Hepatocyte (in vitro differentiated cells): Measurements from ENCODE around the gene UBR3. TPM values are rescaled to one million over a fixed set of nuclear protein-coding genes. Genes with fewer than 3 reads are reported as not detected.

Experiments
- DNase-seq: peaks from one replicate; pipeline ENCODE4 v3.0.0-alpha.2; 2016; ENCODE audit warnings: low spot score
- H2AFZ ChIP-seq: fragments of 200-600 bp; sonication (generic); 2 replicates; pipeline ENCODE4 v1.6.0; 2016; ENCODE audit warnings: antibody characterized with exemption, mild to moderate bottlenecking
- H3K27ac ChIP-seq: fragments of 200-600 bp; sonication (generic); 2 replicates; pipeline ENCODE4 v1.5.1; 2016; ENCODE audit warnings: mild to moderate bottlenecking
- H3K27me3 ChIP-seq: fragments of 200-600 bp; sonication (generic); 2 replicates; pipeline ENCODE4 v1.6.1; 2016
- H3K36me3 ChIP-seq: fragments of 200-600 bp; sonication (generic); replicated peaks from 2 replicates; pipeline ENCODE4 v1.5.1; 2016; ENCODE audit warnings: low read depth; ENCODE audit not compliant: insufficient read depth
- H3K4me1 ChIP-seq: fragments of 200-600 bp; sonication (generic); 2 replicates; pipeline ENCODE4 v1.5.1; 2016; ENCODE audit warnings: mild to moderate bottlenecking, moderate library complexity; ENCODE audit not compliant: insufficient read depth
- H3K4me2 ChIP-seq: fragments of 200-600 bp; sonication (generic); 2 replicates; pipeline ENCODE4 v1.6.0; 2016
- H3K4me3 ChIP-seq: fragments of 200-600 bp; sonication (generic); 2 replicates; pipeline ENCODE4 v1.5.1; 2016; ENCODE audit warnings: mild to moderate bottlenecking
- H3K79me2 ChIP-seq: fragments of 200-600 bp; sonication (generic); 2 replicates; pipeline ENCODE4 v1.6.0; 2017; ENCODE audit warnings: mild to moderate bottlenecking
- H3K9me2 ChIP-seq: fragments of 200-600 bp; sonication (generic); replicated peaks from 2 replicates; pipeline ENCODE4 v1.6.0; 2017; ENCODE audit warnings: mild to moderate bottlenecking; ENCODE audit not compliant: insufficient read depth
- H3K9me3 ChIP-seq: fragments of 200-600 bp; sonication (generic); 2 replicates; pipeline ENCODE4 v1.5.1; 2016; ENCODE audit warnings: low read depth, mild to moderate bottlenecking
- H4K20me1 ChIP-seq: fragments of 200-600 bp; sonication (generic); 2 replicates; pipeline ENCODE4 v1.6.0; 2016; ENCODE audit warnings: mild to moderate bottlenecking; ENCODE audit not compliant: insufficient read depth, poor library complexity, severe bottlenecking
- CTCF ChIP-seq: fragments of 200-600 bp; sonication (generic); IDR thresholded peaks from 2 replicates; pipeline ENCODE4 v1.5.1; 2016; ENCODE audit warnings: antibody characterized with exemption, mild to moderate bottlenecking; ENCODE audit not compliant: poor library complexity
- EZH2 ChIP-seq: fragments of 200-600 bp; sonication (generic); IDR thresholded peaks from 2 replicates; pipeline ENCODE4 v1.6.1; 2016; ENCODE audit warnings: antibody characterized with exemption, mild to moderate bottlenecking, borderline replicate concordance
- EZH2phosphoT487 ChIP-seq: fragments of 200-600 bp; sonication (generic); IDR thresholded peaks from one replicate; pipeline ENCODE4 v1.6.1; 2018; ENCODE audit warnings: antibody characterized with exemption, mild to moderate bottlenecking, low read depth, moderate library complexity; ENCODE audit not compliant: unreplicated experiment, severe bottlenecking
- WGBS: methylation state at CpG from one replicate; pipeline ENCODE4 v1.1.6; 2016; ENCODE audit warnings: low lambda C conversion rate; ENCODE audit errors: missing lambda C conversion rate; 5-methylcytosine and 5-hydroxymethylcytosine counted together
- polyA plus RNA-seq: library from polyadenylated mRNA; unstranded; fragments of >200 nt; fragmentation: Nextera tagmentation; extraction: Ambion mirVana; gene quantifications from 2 replicates; pipeline ENCODE4 v1.2.1, GENCODE V29; 2016
- total RNA-seq: library from RNA; depleted of rRNA; stranded (reverse); fragments of >200 nt; gene quantifications from 2 replicates; pipeline ENCODE4 v1.2.3, GENCODE V29; 2014

The UBR3 gene
- total and polyA plus RNA-seq, 2 experiments from 2014 or later: 10.1 to 40.4 TPM

GRCh38 chr2:169976335-169976851 lies 149.1 kb downstream of the UBR3 start:
- DNase-seq: no peak
- H3K9me3 ChIP-seq: peaks cover 9% of the 10 kb centered on the region
- no peak overlapping the region for H3K4me3 ChIP-seq
- no peak overlapping the region for H2AFZ ChIP-seq
- no peaks in the 10 kb centered on the region for H3K4me1 ChIP-seq
- no peak overlapping the region for H3K4me2 ChIP-seq
- H3K27me3 ChIP-seq: no peaks in the 10 kb centered on the region
- TF ChIP-seq CTCF (no peak), EZH2 (no peak), EZH2phosphoT487 (no peak)
- peaks cover 5% of the 10 kb centered on the region for H3K79me2 ChIP-seq
- no peak overlapping the region for H3K27ac ChIP-seq
- H3K9me2 ChIP-seq: no peaks in the 10 kb centered on the region
- no peaks in the 10 kb centered on the region for H3K36me3 ChIP-seq
- no peaks in the 10 kb centered on the region for H4K20me1 ChIP-seq

- no peaks in the 10 kb centered on the region for H3K4me1 ChIP-seq
- H3K79me2 ChIP-seq: peaks cover 5% of the 10 kb centered on the region
- H3K36me3 ChIP-seq: no peaks in the 10 kb centered on the region
- peaks cover 9% of the 10 kb centered on the region for H3K9me3 ChIP-seq
- TF ChIP-seq EZH2: no peak
- TF ChIP-seq EZH2phosphoT487: no peak
- no peak for TF ChIP-seq CTCF
- no peaks in the 10 kb centered on the region for H3K27me3 ChIP-seq
- no peak overlapping the region for H3K4me2 ChIP-seq
- no peak for DNase-seq
- 98% methylated on average over 3 of the region's 3 CpGs for WGBS
- H3K9me2 ChIP-seq: no peaks in the 10 kb centered on the region
- H4K20me1 ChIP-seq: no peaks in the 10 kb centered on the region
- no peak overlapping the region for H3K4me3 ChIP-seq
- H3K27ac ChIP-seq: no peak overlapping the region
- no peak overlapping the region for H2AFZ ChIP-seq
These were observed 150.3 kb downstream of the UBR3 start for GRCh38 chr2:169977530-169977929.

- Histone ChIP-seq H3K36me3 (no peaks in the 10 kb centered on the region), H3K4me1 (no peaks in the 10 kb centered on the region), H3K9me2 (no peaks in the 10 kb centered on the region), H3K9me3 (peaks cover 9% of the 10 kb centered on the region), H3K4me3 (no peak overlapping the region), H3K79me2 (peaks cover 5% of the 10 kb centered on the region), H2AFZ (no peak overlapping the region), H3K27me3 (no peaks in the 10 kb centered on the region), H3K27ac (no peak overlapping the region), H3K4me2 (no peak overlapping the region), H4K20me1 (no peaks in the 10 kb centered on the region)
- DNase-seq: no peak
- TF ChIP-seq EZH2: no peak
- TF ChIP-seq EZH2phosphoT487: no peak
- TF ChIP-seq CTCF: no peak
- WGBS: 91% methylated on average over 2 of the region's 2 CpGs
These were observed 151.3 kb downstream of the UBR3 start for GRCh38 chr2:169978402-169979017.
